ENCODE measurements around the gene ACP4. TPM values are rescaled to one million over a fixed set of nuclear protein-coding genes. Genes with fewer than 3 reads are reported as not detected.
"Not testable (repeated sequence)": the region's sequence is repeated elsewhere in the genome, so short reads cannot be mapped to it uniquely, and the experiment has no call there.

The ACP4 gene
- total RNA-seq, 1 donor from 2014 or later: not detected

GRCh38 chr19:50749490-50749889 lies 40.7 kb upstream of the ACP4 start:
- DNase-seq (no peak), ATAC-seq (ENCODE audit: low read depth) (no peak)
- no peaks in the 10 kb centered on the region for H3K4me1 Mint-ChIP-seq
- H3K36me3 Mint-ChIP-seq (ENCODE audit: low read depth): no peaks in the 10 kb centered on the region
- ChIA-PET POLR2A (no interaction called here), CTCF (no interaction called here)
- no peak overlapping the region for H3K4me3 Mint-ChIP-seq
- no peaks in the 10 kb centered on the region for H3K9me3 Mint-ChIP-seq
- H3K27ac Mint-ChIP-seq: no peak overlapping the region
- intact Hi-C loops (cut with micrococcal nuclease): no loop called here
- no peak for TF ChIP-seq CTCF (IDR thresholded peaks at IDR 0.05)
- H3K27me3 Mint-ChIP-seq: peaks cover 15% of the 10 kb centered on the region

- H3K27me3 Mint-ChIP-seq: peaks cover 18% of the 10 kb centered on the region
- no peaks in the 10 kb centered on the region for H3K36me3 Mint-ChIP-seq (ENCODE audit: low read depth)
- DNase-seq (no peak), ATAC-seq (ENCODE audit: low read depth) (no peak)
- intact Hi-C loops (cut with micrococcal nuclease): no loop called here
- H3K9me3 Mint-ChIP-seq: no peaks in the 10 kb centered on the region
- no peak overlapping the region for H3K4me3 Mint-ChIP-seq
- ChIA-PET CTCF (no interaction called here), POLR2A (no interaction called here)
- no peaks in the 10 kb centered on the region for H3K4me1 Mint-ChIP-seq
- TF ChIP-seq CTCF (IDR thresholded peaks at IDR 0.05): no peak
- no peak overlapping the region for H3K27ac Mint-ChIP-seq
Observed at GRCh38 chr19:50750010-50750409, 40.2 kb upstream of the ACP4 start.

- H3K27me3 Mint-ChIP-seq: peaks cover 27% of the 10 kb centered on the region
- CTCF ChIA-PET: no interaction called here
- no peak for TF ChIP-seq CTCF (IDR thresholded peaks at IDR 0.05)
Observed at GRCh38 chr19:50753879-50754278, 36.3 kb upstream of the ACP4 start.

DNA sequence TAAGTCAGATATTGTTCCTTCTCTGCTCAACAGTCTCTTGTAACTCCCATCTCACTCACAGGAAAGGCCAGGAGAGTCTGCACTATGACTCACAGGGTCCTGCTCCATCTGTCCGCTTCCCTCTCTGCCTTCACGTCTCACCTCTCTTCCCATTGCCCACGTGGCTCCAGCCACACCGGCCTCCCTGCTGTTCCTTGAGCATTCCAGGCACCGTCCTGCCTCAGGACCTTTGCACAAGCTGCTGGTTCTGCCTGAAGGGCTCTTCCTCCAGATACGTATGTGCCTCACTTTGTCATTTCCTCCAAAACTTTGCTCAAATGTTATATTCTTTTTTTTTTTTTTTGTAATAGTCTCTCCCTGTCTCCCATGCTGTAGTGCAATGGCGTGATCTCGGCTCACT lies 34.0 kb upstream of the ACP4 start:
- H3K36me3 Mint-ChIP-seq (ENCODE audit: low read depth); H3K4me1 Mint-ChIP-seq; H3K27ac Mint-ChIP-seq; CTCF ChIA-PET; intact Hi-C loops (cut with micrococcal nuclease); DNase-seq; H3K9me3 Mint-ChIP-seq; H3K4me3 Mint-ChIP-seq; POLR2A ChIA-PET; ATAC-seq (ENCODE audit: low read depth): not testable (repeated sequence)
- peaks cover 20% of the 10 kb centered on the region for H3K27me3 Mint-ChIP-seq

More at GRCh38 chr19:50753879-50754278, 36.3 kb upstream of the ACP4 start:
- H3K27ac Mint-ChIP-seq: no peak overlapping the region
- ATAC-seq (ENCODE audit: low read depth) (no peak), DNase-seq (no peak)
- no peaks in the 10 kb centered on the region for H3K9me3 Mint-ChIP-seq
- H3K4me1 Mint-ChIP-seq: no peaks in the 10 kb centered on the region
- intact Hi-C loops (cut with micrococcal nuclease): no loop called here
- POLR2A ChIA-PET: no interaction called here
- no peak overlapping the region for H3K4me3 Mint-ChIP-seq
- no peaks in the 10 kb centered on the region for H3K36me3 Mint-ChIP-seq (ENCODE audit: low read depth)

DNA sequence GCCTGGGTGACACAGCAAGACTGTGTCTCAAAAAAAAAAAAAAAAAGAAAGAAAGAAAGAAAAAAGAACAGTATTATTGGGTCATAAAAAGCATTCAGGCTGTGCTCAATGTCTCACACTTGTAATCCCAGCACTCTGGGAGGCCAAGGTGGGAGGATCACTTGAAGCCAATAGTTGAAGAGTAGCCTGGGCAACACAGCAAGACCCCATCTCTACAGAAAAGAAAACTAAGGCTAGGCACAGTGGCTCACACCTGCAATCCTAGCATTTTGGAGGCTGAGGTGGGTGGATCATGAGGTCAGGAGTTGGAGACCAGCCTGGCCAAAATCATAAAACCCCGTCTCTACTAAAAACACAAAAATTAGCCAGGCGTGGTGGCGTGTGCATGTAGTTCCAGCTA lies 32.6 kb upstream of the ACP4 start:
- H3K4me1 Mint-ChIP-seq; POLR2A ChIA-PET; H3K36me3 Mint-ChIP-seq (ENCODE audit: low read depth); DNase-seq; H3K4me3 Mint-ChIP-seq; ATAC-seq (ENCODE audit: low read depth); intact Hi-C loops (cut with micrococcal nuclease); H3K27ac Mint-ChIP-seq; H3K9me3 Mint-ChIP-seq; CTCF ChIA-PET: not testable (repeated sequence)
- peaks cover 22% of the 10 kb centered on the region for H3K27me3 Mint-ChIP-seq

DNA sequence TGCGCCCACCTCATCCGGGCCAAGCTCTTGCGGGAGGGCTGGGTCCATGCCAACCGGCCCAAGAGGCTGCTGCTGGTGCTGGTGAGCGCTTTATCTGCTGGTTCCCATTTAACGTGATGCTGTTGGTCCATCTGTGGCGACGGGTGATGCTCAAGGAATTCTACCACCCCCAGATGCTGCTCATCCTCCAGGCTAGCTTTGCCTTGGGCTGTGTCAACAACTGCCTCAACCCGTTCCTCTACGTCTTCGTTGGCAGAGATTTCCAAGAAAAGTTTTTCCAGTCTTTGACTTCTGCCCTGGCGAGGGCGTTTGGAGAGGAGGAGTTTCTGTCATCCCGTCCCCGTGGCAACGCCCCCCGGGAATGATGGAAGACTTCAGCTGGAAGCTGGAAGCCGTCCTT lies 31.1 kb upstream of the ACP4 start:
- intact Hi-C loops (cut with micrococcal nuclease); DNase-seq; H3K9me3 Mint-ChIP-seq; H3K4me1 Mint-ChIP-seq; POLR2A ChIA-PET; CTCF ChIA-PET; H3K36me3 Mint-ChIP-seq (ENCODE audit: low read depth); H3K27ac Mint-ChIP-seq; ATAC-seq (ENCODE audit: low read depth); H3K4me3 Mint-ChIP-seq: not testable (repeated sequence)
- peaks cover 18% of the 10 kb centered on the region for H3K27me3 Mint-ChIP-seq

GRCh38 chr19:50759886-50760285 lies 30.3 kb upstream of the ACP4 start:
- TF ChIP-seq CTCF (IDR thresholded peaks at IDR 0.05): no peak
- intact Hi-C loops (cut with micrococcal nuclease): no loop called here
- H3K36me3 Mint-ChIP-seq (ENCODE audit: low read depth): no peaks in the 10 kb centered on the region
- no peaks in the 10 kb centered on the region for H3K4me1 Mint-ChIP-seq
- ATAC-seq (ENCODE audit: low read depth) (no peak), DNase-seq (no peak)
- H3K27ac Mint-ChIP-seq: no peak overlapping the region
- H3K4me3 Mint-ChIP-seq: no peak overlapping the region
- ChIA-PET POLR2A (no interaction called here), CTCF (no interaction called here)
- H3K27me3 Mint-ChIP-seq: peaks cover 19% of the 10 kb centered on the region
- H3K9me3 Mint-ChIP-seq: peaks cover 4% of the 10 kb centered on the region

DNA sequence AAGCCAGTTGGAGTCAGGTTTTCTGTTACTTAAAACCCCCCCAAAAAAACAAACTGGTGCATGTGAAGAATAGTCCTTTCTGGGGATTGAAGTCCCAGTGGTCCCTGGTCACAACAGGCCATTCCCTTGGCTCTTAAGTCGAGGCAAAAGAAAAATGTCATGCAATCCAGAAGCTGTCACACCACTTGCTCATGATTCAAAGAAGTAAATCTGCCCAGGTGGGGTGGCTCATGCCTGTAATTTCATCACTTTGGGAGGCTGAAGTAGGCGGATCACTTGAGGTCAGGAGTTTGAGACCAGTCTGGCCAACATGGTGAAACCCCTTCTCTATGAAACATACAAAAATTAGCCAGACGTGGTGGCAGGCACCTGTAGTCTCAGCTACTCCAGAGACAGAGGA lies 28.7 kb upstream of the ACP4 start:
- H3K9me3 Mint-ChIP-seq; DNase-seq; CTCF ChIA-PET; H3K4me3 Mint-ChIP-seq; H3K4me1 Mint-ChIP-seq; H3K27ac Mint-ChIP-seq; intact Hi-C loops (cut with micrococcal nuclease); H3K36me3 Mint-ChIP-seq (ENCODE audit: low read depth); ATAC-seq (ENCODE audit: low read depth): not testable (repeated sequence)
- POLR2A ChIA-PET: interaction anchor here (0.7 kb wide), 1 partner anchor 300 kb away, joined by 5 read pairs; no protein-coding TSS in a partner anchor
- H3K27me3 Mint-ChIP-seq: peaks cover 17% of the 10 kb centered on the region

- H3K27me3 Mint-ChIP-seq: peaks cover 17% of the 10 kb centered on the region
- H3K9me3 Mint-ChIP-seq; DNase-seq; intact Hi-C loops (cut with micrococcal nuclease); H3K4me3 Mint-ChIP-seq; H3K27ac Mint-ChIP-seq; CTCF ChIA-PET; H3K4me1 Mint-ChIP-seq; H3K36me3 Mint-ChIP-seq (ENCODE audit: low read depth); POLR2A ChIA-PET; ATAC-seq (ENCODE audit: low read depth): not testable (repeated sequence)
Observed at GRCh38 chr19:50763521-50763920, 26.7 kb upstream of the ACP4 start.

Data from activated B cell treated with CpG ODN at 0.5 μM for 24 hours (primary cell).